H54 (cell line): ENCODE measurements around the gene PDGFA.

Experiments used
- DNase-seq: peaks from one replicate; pipeline ENCODE4 v3.0.0; 2011; ENCODE audit warnings: low spot score, mixed read lengths; ENCODE audit not compliant: insufficient read length
- FAIRE-seq: peaks from 3 replicates; lab custom pipeline; 2011; peaks lifted over from hg19 to GRCh38; lab: Jason Lieb, UNC
- POLR2A ChIP-seq: IDR thresholded peaks from 2 replicates; pipeline ENCODE4 v1.6.1; 2011; ENCODE audit warnings: low read depth, mild to moderate bottlenecking, low read length

Gene PDGFA

GRCh38 chr7:521221-522070 lies 1.8 kb upstream of the PDGFA start:
- TF ChIP-seq POLR2A: no peak
- DNase-seq (no peak), FAIRE-seq (no peak)

GRCh38 chr7:520503-521161 lies 986 bp upstream of the PDGFA start:
- TF ChIP-seq POLR2A: no peak
- DNase-seq: no peak
- FAIRE-seq: no peak

GRCh38 chr7:518630-519483 lies 789 bp downstream of the PDGFA start:
- DNase-seq (peak; percentile 86), FAIRE-seq (no peak)
- TF ChIP-seq POLR2A: peak; percentile 91

- FAIRE-seq (no peak), DNase-seq (peak; percentile 84)
- TF ChIP-seq POLR2A: peak; percentile 30; the same call in 1 of the 2 replicates
Measured at GRCh38 chr7:517774-518629, 1.6 kb downstream of the PDGFA start.

GRCh38 chr7:516606-517456 lies 2.8 kb downstream of the PDGFA start:
- FAIRE-seq (no peak), DNase-seq (peak; percentile 94)
- no peak for TF ChIP-seq POLR2A

GRCh38 chr7:516216-516605 lies 3.4 kb downstream of the PDGFA start:
- no peak for TF ChIP-seq POLR2A
- FAIRE-seq: no peak
- no peak for DNase-seq

GRCh38 chr7:515628-516027 lies 4.0 kb downstream of the PDGFA start:
- no peak for TF ChIP-seq POLR2A

GRCh38 chr7:514651-515598 lies 4.7 kb downstream of the PDGFA start:
- TF ChIP-seq POLR2A: peak; percentile 27; the same call in 1 of the 2 replicates
- DNase-seq (peak; percentile 97), FAIRE-seq (no peak)

More at GRCh38 chr7:515628-516027, 4.0 kb downstream of the PDGFA start:
- DNase-seq: no peak
- no peak for FAIRE-seq

GRCh38 chr7:514242-514641 lies 5.4 kb downstream of the PDGFA start:
- FAIRE-seq (no peak), DNase-seq (no peak)
- no peak for TF ChIP-seq POLR2A

GRCh38 chr7:513521-514166 lies 6.0 kb downstream of the PDGFA start:
- no peak for TF ChIP-seq POLR2A
- FAIRE-seq: peak; percentile 6
- peak; percentile 91 for DNase-seq
